ENCODE results near the gene PRKAA1.
"Not testable (repeated sequence)": the region's sequence is repeated elsewhere in the genome, so short reads cannot be mapped to it uniquely, and the experiment has no call there.

The PRKAA1 gene

GRCh38 chr5:40720069-40720468 is 78.1 kb downstream of the PRKAA1 start:
- DNase-seq = no peak

- no peak for DNase-seq
Measured at GRCh38 chr5:40717281-40717680, 80.9 kb downstream of the PRKAA1 start.

GRCh38 chr5:40716590-40716989 is 81.6 kb downstream of the PRKAA1 start:
- DNase-seq = no peak

- no peak for DNase-seq
Measured at GRCh38 chr5:40716000-40716399, 82.2 kb downstream of the PRKAA1 start.

- no peak for DNase-seq
Measured at GRCh38 chr5:40714001-40714400, 84.2 kb downstream of the PRKAA1 start.

- DNase-seq = not testable (repeated sequence)
Measured at GRCh38 chr5:40710575-40710974, 87.6 kb downstream of the PRKAA1 start.
